H9 (cell line): ENCODE data around the gene MTA3. TPM values are rescaled to one million over a fixed set of nuclear protein-coding genes. Genes with fewer than 3 reads are reported as not detected.

Experiments used
- DNase-seq: peaks from one replicate; pipeline ENCODE4 v3.0.0-alpha.2; 2017
- H2AFZ ChIP-seq: one replicate; pipeline ENCODE4 v1.6.1; 2013; ENCODE audit warnings: mild to moderate bottlenecking, low read length, control low read depth, moderate library complexity
- H2AK5ac ChIP-seq: 2 replicates; pipeline ENCODE4 v1.6.1; 2013; ENCODE audit warnings: low read length, control low read depth, mixed read lengths; ENCODE audit not compliant: insufficient read length
- H2BK120ac ChIP-seq: one replicate; pipeline ENCODE4 v1.6.1; 2013; ENCODE audit warnings: low read depth, mild to moderate bottlenecking, low read length, control low read depth, inconsistent platforms; ENCODE audit not compliant: poor library complexity, severe bottlenecking
- H2BK12ac ChIP-seq: 2 replicates; pipeline ENCODE4 v1.6.1; 2013; ENCODE audit warnings: low read length, control low read depth, mixed read lengths, low read depth; ENCODE audit not compliant: insufficient read length
- H2BK15ac ChIP-seq: 2 replicates; pipeline ENCODE4 v1.6.1; 2013; ENCODE audit warnings: low read depth, low read length, control low read depth
- H2BK20ac ChIP-seq: one replicate; pipeline ENCODE4 v1.6.1; 2013; ENCODE audit warnings: low read depth, mild to moderate bottlenecking, low read length, control low read depth, inconsistent platforms; ENCODE audit not compliant: poor library complexity, severe bottlenecking
- H2BK5ac ChIP-seq: 2 replicates; pipeline ENCODE4 v1.6.1; 2013; ENCODE audit warnings: low read length, control low read depth, mixed read lengths; ENCODE audit not compliant: insufficient read length
- H3K14ac ChIP-seq: 2 replicates; pipeline ENCODE4 v1.6.1; 2013; ENCODE audit warnings: low read length, control low read depth; ENCODE audit not compliant: insufficient read depth
- H3K18ac ChIP-seq: 2 replicates; pipeline ENCODE4 v1.6.1; 2013; ENCODE audit warnings: low read depth, mild to moderate bottlenecking, mixed read lengths, low read length, control low read depth; ENCODE audit not compliant: insufficient read length
- H3K23ac ChIP-seq: 2 replicates; pipeline ENCODE4 v1.6.1; 2013; ENCODE audit warnings: low read length, control low read depth, mixed read lengths, low read depth; ENCODE audit not compliant: insufficient read length
- H3K23me2 ChIP-seq: 2 replicates; pipeline ENCODE4 v1.6.1; 2013; ENCODE audit warnings: low read depth, mild to moderate bottlenecking, mixed read lengths, low read length, control low read depth; ENCODE audit not compliant: insufficient read length, poor library complexity, severe bottlenecking
- H3K27ac ChIP-seq: 2 replicates; pipeline ENCODE4 v1.5.1; 2013; ENCODE audit warnings: low read length, control low read depth, mixed read lengths, low read depth; ENCODE audit not compliant: insufficient read length
- H3K27me3 ChIP-seq: 2 replicates; pipeline ENCODE4 v1.6.1; 2013; ENCODE audit warnings: low read length, control low read depth, inconsistent platforms; ENCODE audit not compliant: insufficient read depth
- H3K4ac ChIP-seq: 2 replicates; pipeline ENCODE4 v1.6.1; 2013; ENCODE audit warnings: low read depth, mild to moderate bottlenecking, control low read depth, inconsistent platforms, low read length, moderate library complexity
- H3K4me1 ChIP-seq: 2 replicates; pipeline ENCODE4 v1.6.1; 2013; ENCODE audit warnings: low read length, control low read depth, inconsistent platforms; ENCODE audit not compliant: insufficient read depth
- H3K4me2 ChIP-seq: 2 replicates; pipeline ENCODE4 v1.6.1; 2013; ENCODE audit warnings: low read length, control low read depth, mixed read lengths; ENCODE audit not compliant: insufficient read length, insufficient read depth
- H3K56ac ChIP-seq: 2 replicates; pipeline ENCODE4 v1.6.1; 2013; ENCODE audit warnings: low read depth, mild to moderate bottlenecking, mixed read lengths, low read length, control low read depth; ENCODE audit not compliant: insufficient read length
- H3K79me1 ChIP-seq: 2 replicates; pipeline ENCODE4 v1.6.1; 2013; ENCODE audit warnings: low read depth, mild to moderate bottlenecking, moderate library complexity, low read length, control low read depth, inconsistent platforms; ENCODE audit not compliant: insufficient read depth, poor library complexity, severe bottlenecking
- H3K79me2 ChIP-seq: 2 replicates; pipeline ENCODE4 v1.6.1; 2013; ENCODE audit warnings: low read length, control low read depth, inconsistent platforms; ENCODE audit not compliant: insufficient read depth
- H3K9ac ChIP-seq: 2 replicates; pipeline ENCODE4 v1.6.1; 2013; ENCODE audit warnings: low read length, control low read depth, mixed read lengths; ENCODE audit not compliant: insufficient read length; ENCODE audit errors: extremely low read depth
- H3K9me3 ChIP-seq: one replicate; pipeline ENCODE4 v1.6.1; 2013; ENCODE audit warnings: low read depth, low read length, inconsistent platforms; ENCODE audit not compliant: control insufficient read depth
- H3T11ph ChIP-seq: one replicate; pipeline ENCODE4 v1.6.1; 2013; ENCODE audit warnings: mild to moderate bottlenecking, low read length, control low read depth, inconsistent platforms
- H4K20me1 ChIP-seq: one replicate; pipeline ENCODE4 v1.6.1; 2013; ENCODE audit not compliant: control insufficient read depth, insufficient read length, insufficient read depth
- H4K5ac ChIP-seq: 2 replicates; pipeline ENCODE4 v1.6.1; 2013; ENCODE audit warnings: low read depth, mild to moderate bottlenecking, mixed read lengths, low read length, control low read depth; ENCODE audit not compliant: insufficient read length
- H4K8ac ChIP-seq: replicated peaks from 2 replicates; pipeline ENCODE4 v1.6.1; 2013; ENCODE audit warnings: low read length, control low read depth, mixed read lengths, low read depth; ENCODE audit not compliant: insufficient read length
- H4K91ac ChIP-seq: 2 replicates; pipeline ENCODE4 v1.6.1; 2013; ENCODE audit warnings: low read depth, mild to moderate bottlenecking, moderate library complexity, mixed read lengths, low read length, control low read depth; ENCODE audit not compliant: insufficient read length
- H3K27ac Mint-ChIP-seq, 3 experiments: 2 replicates in 2 of 3; 3 replicates in 1 of 3; pipeline ENCODE4 v1.8.0; 2020 to 2021; ENCODE audit warnings: mixed read lengths in 3 of 3, mild to moderate bottlenecking in 1 of 3, moderate library complexity in 1 of 3
- H3K27me3 Mint-ChIP-seq: 2 replicates; pipeline ENCODE4 v1.8.0; 2021; ENCODE audit warnings: low read depth, mild to moderate bottlenecking, moderate library complexity, mixed read lengths
- H3K36me3 Mint-ChIP-seq, 3 experiments: 2 replicates in 2 of 3; 3 replicates in 1 of 3; pipeline ENCODE4 v1.8.0; 2020 to 2021; ENCODE audit warnings: low read depth in 3 of 3, mixed read lengths in 3 of 3; ENCODE audit not compliant: insufficient read depth in 1 of 3
- H3K4me1 Mint-ChIP-seq, 2 experiments: 2 replicates each; pipeline ENCODE4 v1.8.0; 2020; ENCODE audit warnings: mixed read lengths in 2 of 2
- H3K4me3 Mint-ChIP-seq, 2 experiments: 2 replicates in 1 of 2; 3 replicates in 1 of 2; pipeline ENCODE4 v1.8.0; 2020 to 2021; ENCODE audit warnings: mild to moderate bottlenecking in 2 of 2, mixed read lengths in 2 of 2, moderate library complexity in 1 of 2
- H3K9me3 Mint-ChIP-seq, 2 experiments: 2 replicates in 1 of 2; 3 replicates in 1 of 2; pipeline ENCODE4 v1.8.0; 2020; ENCODE audit warnings: mild to moderate bottlenecking in 2 of 2, mixed read lengths in 2 of 2, moderate library complexity in 1 of 2
- CTCF ChIP-seq: fragments of 200-600 bp; sonication (generic); conservative IDR thresholded peaks from 3 replicates; pipeline ENCODE4 v1.8.0; 2021; ENCODE audit warnings: antibody characterized with exemption, mild to moderate bottlenecking
- WGBS: extraction: QIAGEN DNeasy Blood & Tissue Kit; methylation state at CpG from one replicate; pipeline ENCODE4 v1.1.7; 2013; ENCODE audit warnings: missing lambda C conversion rate, low lambda C conversion rate, mixed read lengths; ENCODE audit not compliant: insufficient read length; ENCODE audit errors: extremely low coverage; 5-methylcytosine and 5-hydroxymethylcytosine counted together
- total RNA-seq: library from RNA; stranded (reverse); gene quantifications from 2 replicates; pipeline ENCODE4 v1.2.1, GENCODE V29; 2021

Gene MTA3
- total RNA-seq, 1 experiment from 2014 or later, result 253 TPM

GRCh38 chr2:42653908-42654445 lies 85.5 kb downstream of the MTA3 start:
- Histone ChIP-seq H3K18ac (no peak overlapping the region), H3K79me2 (no peaks in the 10 kb centered on the region), H2BK12ac (no peak overlapping the region), H3K9ac (no peak overlapping the region), H3K4ac (no peak overlapping the region), H4K20me1 (no peaks in the 10 kb centered on the region), H3K27me3 (no peaks in the 10 kb centered on the region), H2BK120ac (no peak overlapping the region), H3K23ac (no peak overlapping the region), H3K4me1 (no peaks in the 10 kb centered on the region), H3K27ac (no peak overlapping the region), H3K4me2 (no peak overlapping the region), H3K79me1 (peaks cover 6% of the 10 kb centered on the region), H3K23me2 (no peaks in the 10 kb centered on the region), H3K56ac (no peak overlapping the region), H3T11ph (no peak overlapping the region), H4K8ac (no peak overlapping the region), H4K5ac (no peak overlapping the region), H3K14ac (no peak overlapping the region), H3K9me3 (no peaks in the 10 kb centered on the region), H2BK15ac (no peak overlapping the region), H2AFZ (no peak overlapping the region), H2BK5ac (no peak overlapping the region), H2AK5ac (no peak overlapping the region), H2BK20ac (no peak overlapping the region), H4K91ac (no peak overlapping the region)
- Mint-ChIP-seq H3K27me3 (no peaks in the 10 kb centered on the region; the same call in 1 of the 2 replicates), H3K27ac (peak overlapping the region in 1 of 3 experiments; percentile 55; a peak in 1 of 7 replicates), H3K9me3 (no peaks in the 10 kb centered on the region), H3K4me1 (peaks cover 30 to 50% of the 10 kb centered on the region in 2 experiments), H3K36me3 (peaks cover 10 to 30% (median 28%) of the 10 kb centered on the region in 3 experiments), H3K4me3 (no peak overlapping the region)
- no peak for DNase-seq
- no peak for TF ChIP-seq CTCF
- no CpG with 5 or more reads among the region's 2 CpGs for WGBS
